H9 (cell line): ENCODE measurements around the gene MLLT3. TPM values are rescaled to one million over a fixed set of nuclear protein-coding genes. Genes with fewer than 3 reads are reported as not detected.

Experiments
- DNase-seq: peaks from one replicate; pipeline ENCODE4 v3.0.0-alpha.2; 2017
- H2AFZ ChIP-seq: one replicate; pipeline ENCODE4 v1.6.1; 2013; ENCODE audit warnings: mild to moderate bottlenecking, low read length, control low read depth, moderate library complexity
- H2AK5ac ChIP-seq: 2 replicates; pipeline ENCODE4 v1.6.1; 2013; ENCODE audit warnings: low read length, control low read depth, mixed read lengths; ENCODE audit not compliant: insufficient read length
- H2BK120ac ChIP-seq: one replicate; pipeline ENCODE4 v1.6.1; 2013; ENCODE audit warnings: low read depth, mild to moderate bottlenecking, low read length, control low read depth, inconsistent platforms; ENCODE audit not compliant: poor library complexity, severe bottlenecking
- H2BK12ac ChIP-seq: 2 replicates; pipeline ENCODE4 v1.6.1; 2013; ENCODE audit warnings: low read length, control low read depth, mixed read lengths, low read depth; ENCODE audit not compliant: insufficient read length
- H2BK15ac ChIP-seq: 2 replicates; pipeline ENCODE4 v1.6.1; 2013; ENCODE audit warnings: low read depth, low read length, control low read depth
- H2BK20ac ChIP-seq: one replicate; pipeline ENCODE4 v1.6.1; 2013; ENCODE audit warnings: low read depth, mild to moderate bottlenecking, low read length, control low read depth, inconsistent platforms; ENCODE audit not compliant: poor library complexity, severe bottlenecking
- H2BK5ac ChIP-seq: 2 replicates; pipeline ENCODE4 v1.6.1; 2013; ENCODE audit warnings: low read length, control low read depth, mixed read lengths; ENCODE audit not compliant: insufficient read length
- H3K14ac ChIP-seq: 2 replicates; pipeline ENCODE4 v1.6.1; 2013; ENCODE audit warnings: low read length, control low read depth; ENCODE audit not compliant: insufficient read depth
- H3K18ac ChIP-seq: 2 replicates; pipeline ENCODE4 v1.6.1; 2013; ENCODE audit warnings: low read depth, mild to moderate bottlenecking, mixed read lengths, low read length, control low read depth; ENCODE audit not compliant: insufficient read length
- H3K23ac ChIP-seq: 2 replicates; pipeline ENCODE4 v1.6.1; 2013; ENCODE audit warnings: low read length, control low read depth, mixed read lengths, low read depth; ENCODE audit not compliant: insufficient read length
- H3K23me2 ChIP-seq: 2 replicates; pipeline ENCODE4 v1.6.1; 2013; ENCODE audit warnings: low read depth, mild to moderate bottlenecking, mixed read lengths, low read length, control low read depth; ENCODE audit not compliant: insufficient read length, poor library complexity, severe bottlenecking
- H3K27ac ChIP-seq: 2 replicates; pipeline ENCODE4 v1.5.1; 2013; ENCODE audit warnings: low read length, control low read depth, mixed read lengths, low read depth; ENCODE audit not compliant: insufficient read length
- H3K27me3 ChIP-seq: 2 replicates; pipeline ENCODE4 v1.6.1; 2013; ENCODE audit warnings: low read length, control low read depth, inconsistent platforms; ENCODE audit not compliant: insufficient read depth
- H3K4ac ChIP-seq: 2 replicates; pipeline ENCODE4 v1.6.1; 2013; ENCODE audit warnings: low read depth, mild to moderate bottlenecking, control low read depth, inconsistent platforms, low read length, moderate library complexity
- H3K4me1 ChIP-seq: 2 replicates; pipeline ENCODE4 v1.6.1; 2013; ENCODE audit warnings: low read length, control low read depth, inconsistent platforms; ENCODE audit not compliant: insufficient read depth
- H3K4me2 ChIP-seq: 2 replicates; pipeline ENCODE4 v1.6.1; 2013; ENCODE audit warnings: low read length, control low read depth, mixed read lengths; ENCODE audit not compliant: insufficient read length, insufficient read depth
- H3K56ac ChIP-seq: 2 replicates; pipeline ENCODE4 v1.6.1; 2013; ENCODE audit warnings: low read depth, mild to moderate bottlenecking, mixed read lengths, low read length, control low read depth; ENCODE audit not compliant: insufficient read length
- H3K79me1 ChIP-seq: 2 replicates; pipeline ENCODE4 v1.6.1; 2013; ENCODE audit warnings: low read depth, mild to moderate bottlenecking, moderate library complexity, low read length, control low read depth, inconsistent platforms; ENCODE audit not compliant: insufficient read depth, poor library complexity, severe bottlenecking
- H3K79me2 ChIP-seq: 2 replicates; pipeline ENCODE4 v1.6.1; 2013; ENCODE audit warnings: low read length, control low read depth, inconsistent platforms; ENCODE audit not compliant: insufficient read depth
- H3K9ac ChIP-seq: 2 replicates; pipeline ENCODE4 v1.6.1; 2013; ENCODE audit warnings: low read length, control low read depth, mixed read lengths; ENCODE audit not compliant: insufficient read length; ENCODE audit errors: extremely low read depth
- H3K9me3 ChIP-seq: one replicate; pipeline ENCODE4 v1.6.1; 2013; ENCODE audit warnings: low read depth, low read length, inconsistent platforms; ENCODE audit not compliant: control insufficient read depth
- H3T11ph ChIP-seq: one replicate; pipeline ENCODE4 v1.6.1; 2013; ENCODE audit warnings: mild to moderate bottlenecking, low read length, control low read depth, inconsistent platforms
- H4K20me1 ChIP-seq: one replicate; pipeline ENCODE4 v1.6.1; 2013; ENCODE audit not compliant: control insufficient read depth, insufficient read length, insufficient read depth
- H4K5ac ChIP-seq: 2 replicates; pipeline ENCODE4 v1.6.1; 2013; ENCODE audit warnings: low read depth, mild to moderate bottlenecking, mixed read lengths, low read length, control low read depth; ENCODE audit not compliant: insufficient read length
- H4K8ac ChIP-seq: replicated peaks from 2 replicates; pipeline ENCODE4 v1.6.1; 2013; ENCODE audit warnings: low read length, control low read depth, mixed read lengths, low read depth; ENCODE audit not compliant: insufficient read length
- H4K91ac ChIP-seq: 2 replicates; pipeline ENCODE4 v1.6.1; 2013; ENCODE audit warnings: low read depth, mild to moderate bottlenecking, moderate library complexity, mixed read lengths, low read length, control low read depth; ENCODE audit not compliant: insufficient read length
- H3K27ac Mint-ChIP-seq, 3 experiments: 2 replicates in 2 of 3; 3 replicates in 1 of 3; pipeline ENCODE4 v1.8.0; 2020 to 2021; ENCODE audit warnings: mixed read lengths in 3 of 3, mild to moderate bottlenecking in 1 of 3, moderate library complexity in 1 of 3
- H3K27me3 Mint-ChIP-seq: 2 replicates; pipeline ENCODE4 v1.8.0; 2021; ENCODE audit warnings: low read depth, mild to moderate bottlenecking, moderate library complexity, mixed read lengths
- H3K36me3 Mint-ChIP-seq, 3 experiments: 2 replicates in 2 of 3; 3 replicates in 1 of 3; pipeline ENCODE4 v1.8.0; 2020 to 2021; ENCODE audit warnings: low read depth in 3 of 3, mixed read lengths in 3 of 3; ENCODE audit not compliant: insufficient read depth in 1 of 3
- H3K4me1 Mint-ChIP-seq, 2 experiments: 2 replicates each; pipeline ENCODE4 v1.8.0; 2020; ENCODE audit warnings: mixed read lengths in 2 of 2
- H3K4me3 Mint-ChIP-seq, 2 experiments: 2 replicates in 1 of 2; 3 replicates in 1 of 2; pipeline ENCODE4 v1.8.0; 2020 to 2021; ENCODE audit warnings: mild to moderate bottlenecking in 2 of 2, mixed read lengths in 2 of 2, moderate library complexity in 1 of 2
- H3K9me3 Mint-ChIP-seq, 2 experiments: 2 replicates in 1 of 2; 3 replicates in 1 of 2; pipeline ENCODE4 v1.8.0; 2020; ENCODE audit warnings: mild to moderate bottlenecking in 2 of 2, mixed read lengths in 2 of 2, moderate library complexity in 1 of 2
- CTCF ChIP-seq: fragments of 200-600 bp; sonication (generic); conservative IDR thresholded peaks from 3 replicates; pipeline ENCODE4 v1.8.0; 2021; ENCODE audit warnings: antibody characterized with exemption, mild to moderate bottlenecking
- WGBS: extraction: QIAGEN DNeasy Blood & Tissue Kit; methylation state at CpG from one replicate; pipeline ENCODE4 v1.1.7; 2013; ENCODE audit warnings: missing lambda C conversion rate, low lambda C conversion rate, mixed read lengths; ENCODE audit not compliant: insufficient read length; ENCODE audit errors: extremely low coverage; 5-methylcytosine and 5-hydroxymethylcytosine counted together
- total RNA-seq: library from RNA; stranded (reverse); gene quantifications from 2 replicates; pipeline ENCODE4 v1.2.1, GENCODE V29; 2021

Gene MLLT3
- total RNA-seq, 1 experiment from 2014 or later: 3.9 TPM

- Histone ChIP-seq H3K56ac (no peak overlapping the region), H3K9me3 (no peaks in the 10 kb centered on the region), H3K27me3 (no peaks in the 10 kb centered on the region), H4K5ac (no peak overlapping the region), H2BK12ac (no peak overlapping the region), H2BK15ac (no peak overlapping the region), H3K18ac (no peak overlapping the region), H3K79me1 (no peaks in the 10 kb centered on the region), H4K20me1 (no peaks in the 10 kb centered on the region), H2AK5ac (no peak overlapping the region), H2AFZ (no peak overlapping the region), H3K79me2 (no peaks in the 10 kb centered on the region), H3K27ac (no peak overlapping the region), H3K23ac (no peak overlapping the region), H3K4ac (no peak overlapping the region), H3K9ac (no peak overlapping the region), H3K14ac (no peak overlapping the region), H3K4me2 (no peak overlapping the region), H3T11ph (no peak overlapping the region), H2BK120ac (no peak overlapping the region), H3K4me1 (no peaks in the 10 kb centered on the region), H4K8ac (no peak overlapping the region), H3K23me2 (no peaks in the 10 kb centered on the region), H2BK5ac (no peak overlapping the region), H2BK20ac (no peak overlapping the region), H4K91ac (no peak overlapping the region)
- WGBS: no CpG with 5 or more reads among the region's 2 CpGs
- no peaks in the 10 kb centered on the region for H3K4me1 Mint-ChIP-seq
- no peak overlapping the region for H3K4me3 Mint-ChIP-seq
- no peaks in the 10 kb centered on the region for H3K36me3 Mint-ChIP-seq
- TF ChIP-seq CTCF: no peak
- H3K27me3 Mint-ChIP-seq: no peaks in the 10 kb centered on the region
- DNase-seq: no peak
- H3K9me3 Mint-ChIP-seq: no peaks in the 10 kb centered on the region
- H3K27ac Mint-ChIP-seq: no peak overlapping the region
Measured at GRCh38 chr9:20426019-20426418, 196.3 kb downstream of the MLLT3 start.
